GM19468 (cell line): ENCODE measurements around the gene GRIK3.
"Not testable (repeated sequence)": the region's sequence is repeated elsewhere in the genome, so short reads cannot be mapped to it uniquely, and the experiment has no call there.

Experiments used
- ATAC-seq: cut with Tn5 transposase; IDR thresholded peaks from one replicate; pipeline ENCODE4 v1.9.1; 2021; ENCODE audit warnings: mild to moderate bottlenecking, moderate library complexity, moderate number of reproducible peaks; ENCODE audit not compliant: unreplicated experiment; ENCODE audit errors: extremely low read depth

Gene GRIK3

DNA sequence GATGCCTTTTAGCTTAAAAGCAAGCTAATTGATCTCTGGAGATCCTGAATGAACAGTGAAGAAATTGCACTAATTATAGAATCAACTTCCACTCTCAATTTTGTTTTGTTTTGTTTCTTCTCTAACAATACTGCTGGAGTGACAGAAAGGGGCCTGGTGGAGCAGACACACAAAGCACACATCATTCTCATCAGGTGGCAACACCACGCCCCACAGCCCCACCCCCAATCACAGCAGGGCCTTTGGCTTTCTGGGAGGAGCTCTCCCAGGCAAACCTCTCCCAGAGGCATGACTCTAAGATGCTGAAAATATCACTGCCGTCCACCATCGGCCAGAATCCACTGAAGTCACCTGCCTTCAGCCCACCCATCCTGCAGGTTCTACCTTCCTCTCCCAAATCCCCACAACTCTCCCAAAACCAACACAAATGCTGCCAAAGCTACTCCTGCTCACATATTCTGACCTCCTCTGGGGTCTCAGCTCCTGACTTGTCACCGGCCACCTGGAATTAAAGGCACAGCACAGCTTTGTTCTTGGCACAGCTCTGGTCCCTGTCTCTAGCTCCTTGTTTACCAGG, 120.7 kb downstream of the GRIK3 start:
- no peak for ATAC-seq

DNA sequence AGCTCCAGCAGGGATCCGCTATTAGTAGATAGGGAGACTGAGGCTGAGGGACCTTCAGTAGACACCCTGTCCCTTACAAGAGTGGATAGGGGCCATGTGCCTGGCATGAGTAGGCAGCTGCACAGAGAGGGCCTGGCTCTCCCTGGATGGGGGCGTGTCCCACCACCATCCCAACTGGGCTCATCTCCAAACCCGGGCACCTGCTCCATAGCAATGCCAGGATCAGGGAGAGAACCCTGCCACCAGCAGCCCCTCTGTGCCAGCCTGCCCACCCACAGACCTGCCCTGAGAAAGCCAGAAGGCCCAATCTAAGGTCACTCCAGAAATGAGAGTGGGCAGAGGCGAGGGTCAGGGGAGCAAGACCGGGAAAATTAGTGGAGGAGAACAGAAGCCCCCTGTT, 121.3 kb downstream of the GRIK3 start:
- ATAC-seq: no peak

DNA sequence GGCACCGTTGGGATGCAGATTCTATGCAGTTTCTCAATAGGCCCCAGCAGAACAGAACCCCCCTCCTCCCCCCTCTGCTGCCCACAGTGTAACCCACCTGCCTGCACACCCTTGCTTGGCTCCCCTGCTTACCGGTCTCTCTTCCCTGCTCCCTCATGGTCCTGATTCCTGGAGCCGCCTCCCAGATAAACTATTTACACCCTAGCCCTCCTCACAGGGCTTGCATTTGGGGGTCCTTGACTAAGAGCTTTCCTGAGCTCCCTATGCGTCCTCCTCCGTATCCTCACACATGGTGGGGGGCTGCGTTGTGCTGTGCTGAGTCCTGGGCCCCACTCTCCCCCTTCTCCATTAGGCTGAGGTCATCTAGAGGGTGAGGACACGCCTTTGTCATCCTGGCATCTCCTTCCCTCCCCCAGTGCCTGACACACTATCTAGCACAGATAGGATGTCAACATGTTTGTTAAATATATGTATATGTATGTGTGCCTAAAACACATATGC, 121.9 kb downstream of the GRIK3 start:
- no peak for ATAC-seq

DNA sequence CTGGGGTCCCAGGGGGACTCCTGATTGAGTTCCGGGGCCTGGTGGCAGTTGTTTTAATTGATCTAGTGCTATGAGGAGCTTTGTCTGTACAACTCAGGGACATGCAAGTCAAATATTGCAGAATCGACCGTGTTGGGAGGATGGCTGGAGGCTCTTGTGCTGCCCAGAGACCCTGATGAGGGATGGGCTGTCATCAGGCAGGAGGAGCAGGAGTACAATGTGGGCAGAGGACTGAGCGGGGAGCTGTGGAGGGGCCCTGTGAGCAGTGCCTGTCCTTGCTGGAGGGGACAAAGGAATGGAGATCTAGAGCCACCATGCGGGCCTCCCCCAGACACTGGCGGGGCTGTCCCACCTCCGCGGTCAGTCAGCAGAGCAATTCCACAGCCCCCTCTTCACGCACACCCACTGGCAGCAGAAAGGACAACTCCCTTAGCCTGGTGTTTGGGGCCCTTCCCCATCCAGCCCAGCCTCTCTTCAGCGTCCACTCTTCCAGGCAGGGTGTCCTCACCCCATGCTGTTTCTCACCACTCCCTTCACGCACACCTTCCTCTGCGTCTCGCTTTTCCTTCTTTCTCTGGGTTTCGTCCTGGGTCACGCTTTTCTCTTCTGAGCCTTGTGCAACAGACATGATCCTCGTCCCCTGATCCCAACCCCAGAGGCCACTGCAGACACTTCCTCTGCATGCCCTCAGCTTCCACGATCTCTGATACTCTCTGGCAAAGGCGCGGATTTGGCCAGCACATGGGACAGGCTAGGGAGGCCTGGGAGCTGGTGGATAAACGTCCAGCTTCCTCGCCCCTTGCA, 122.6 kb downstream of the GRIK3 start:
- no peak for ATAC-seq

DNA sequence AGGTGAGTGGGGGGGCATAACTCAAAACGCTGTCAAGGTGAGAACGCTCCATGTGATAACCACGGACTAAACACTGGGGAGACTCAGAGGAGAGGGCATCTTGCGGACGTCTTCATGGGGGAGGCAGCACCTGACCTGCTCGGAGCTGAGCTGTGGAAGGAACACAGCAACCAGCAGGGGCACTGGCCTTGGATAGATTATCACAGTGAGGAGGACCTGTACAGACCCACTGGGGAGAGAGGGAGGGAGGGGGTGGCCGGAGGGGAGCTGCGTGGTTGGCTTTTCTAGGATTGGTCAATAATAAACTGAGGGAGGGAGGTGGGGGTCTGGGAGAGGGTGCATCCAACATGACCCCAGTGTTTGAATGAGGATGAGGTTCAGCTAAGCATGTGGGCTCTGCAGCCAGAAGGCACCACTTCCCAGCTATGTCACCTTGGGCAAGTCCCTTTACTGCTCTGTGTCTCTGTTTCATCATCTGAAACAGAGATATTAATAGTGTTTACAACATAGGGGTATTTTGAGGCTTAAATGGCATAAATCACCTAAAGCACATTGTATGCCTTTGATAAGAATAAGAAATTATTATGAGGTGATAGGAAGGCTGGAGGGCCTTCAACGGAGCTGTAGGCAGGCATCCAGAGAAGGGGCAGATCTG, 123.3 kb downstream of the GRIK3 start:
- ATAC-seq: no peak

DNA sequence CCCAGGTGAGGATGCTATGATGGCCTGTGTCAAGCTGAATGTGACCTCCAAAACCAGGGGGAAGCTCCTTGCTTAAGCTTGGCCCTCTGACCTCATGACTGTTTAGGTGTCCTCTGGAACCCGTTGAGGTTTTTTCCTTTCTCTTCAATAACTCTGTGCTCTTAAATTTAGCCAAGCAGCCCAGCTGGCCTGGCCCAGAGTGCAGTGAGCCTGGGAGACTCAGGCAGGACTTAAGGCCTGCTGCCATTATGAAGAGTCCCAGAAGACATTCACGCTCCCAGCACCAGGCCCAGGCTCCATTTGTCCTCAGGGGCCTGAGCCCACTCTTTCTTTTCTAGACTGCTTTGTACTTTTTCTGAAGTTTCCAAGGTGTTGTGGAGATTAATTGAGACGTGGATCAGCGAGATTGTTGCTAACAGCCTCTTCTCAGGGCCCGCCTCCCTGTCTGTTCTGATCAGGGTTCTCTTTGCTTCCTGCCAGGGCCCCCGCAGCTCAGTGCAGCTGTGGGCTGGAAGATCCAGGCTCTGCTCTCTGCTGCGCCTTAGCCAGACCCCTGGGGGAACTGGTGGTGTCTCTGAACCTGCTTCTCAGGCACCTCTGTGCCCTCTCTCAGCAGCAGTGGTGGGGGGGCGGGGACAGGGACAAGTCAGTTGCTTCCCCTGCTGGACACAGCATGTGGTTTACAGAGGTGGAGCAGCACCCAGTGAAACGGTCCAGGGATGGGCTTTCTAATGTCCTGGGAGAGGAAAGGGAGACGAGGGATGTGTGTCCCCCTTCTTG, 124.2 kb downstream of the GRIK3 start:
- ATAC-seq: no peak

DNA sequence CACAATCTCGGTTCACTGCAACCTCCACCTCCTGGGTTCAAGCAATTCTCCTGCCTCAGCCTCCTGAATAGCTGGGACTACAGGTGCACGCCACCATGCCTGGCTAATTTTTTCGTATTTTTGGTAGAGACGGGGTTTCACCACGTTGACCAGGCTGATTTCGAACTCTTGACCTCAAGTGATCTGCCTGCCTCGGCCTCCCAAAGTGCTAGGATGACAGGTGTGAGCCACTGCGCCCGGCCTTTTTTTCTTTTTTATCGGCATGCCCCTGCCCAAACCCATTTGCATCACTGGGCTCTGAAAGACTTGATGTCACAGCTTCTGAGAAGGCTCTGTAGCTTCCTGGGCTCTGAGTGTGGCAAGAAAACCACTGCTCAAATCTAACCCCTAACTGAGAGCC, 125.0 kb downstream of the GRIK3 start:
- not testable (repeated sequence) for ATAC-seq

DNA sequence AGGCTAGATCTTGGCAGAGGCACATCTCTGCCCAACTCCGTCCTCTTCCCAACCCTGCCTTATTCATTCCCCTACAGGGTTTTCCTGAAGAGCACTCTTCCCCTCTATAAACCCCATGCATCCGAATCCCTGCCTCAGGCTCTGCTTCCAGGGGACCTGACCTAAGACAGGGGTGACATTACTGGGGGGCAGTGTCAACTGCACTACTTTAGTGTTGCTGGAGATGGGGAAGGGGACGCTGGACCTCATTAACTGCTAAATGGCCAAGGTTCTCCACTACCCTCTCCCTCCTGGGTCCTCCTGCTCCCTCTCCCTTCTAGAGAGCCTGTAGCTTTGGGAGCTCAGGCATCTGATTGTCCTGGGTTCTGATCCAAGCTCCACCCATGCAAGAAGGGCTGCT, 126.2 kb downstream of the GRIK3 start:
- no peak for ATAC-seq

DNA sequence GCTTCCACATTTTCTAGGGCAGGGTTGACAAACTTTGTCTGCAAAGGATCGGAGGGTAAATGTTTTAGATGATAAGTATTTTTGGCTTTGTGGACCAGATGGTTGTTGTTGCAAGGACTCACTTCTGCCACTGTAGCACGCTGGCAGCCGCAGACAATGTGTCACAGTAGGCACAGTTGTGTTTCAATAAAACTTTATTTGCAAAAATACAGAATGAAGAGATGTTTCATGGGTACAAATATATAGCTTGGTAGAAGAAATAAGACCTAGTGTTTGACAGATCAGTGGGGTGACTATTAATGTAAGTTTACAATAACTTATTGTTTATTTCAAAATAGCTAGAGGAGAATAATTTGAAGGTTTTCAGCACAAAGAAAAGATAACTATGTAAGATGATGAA, 127.8 kb downstream of the GRIK3 start:
- no peak for ATAC-seq

DNA sequence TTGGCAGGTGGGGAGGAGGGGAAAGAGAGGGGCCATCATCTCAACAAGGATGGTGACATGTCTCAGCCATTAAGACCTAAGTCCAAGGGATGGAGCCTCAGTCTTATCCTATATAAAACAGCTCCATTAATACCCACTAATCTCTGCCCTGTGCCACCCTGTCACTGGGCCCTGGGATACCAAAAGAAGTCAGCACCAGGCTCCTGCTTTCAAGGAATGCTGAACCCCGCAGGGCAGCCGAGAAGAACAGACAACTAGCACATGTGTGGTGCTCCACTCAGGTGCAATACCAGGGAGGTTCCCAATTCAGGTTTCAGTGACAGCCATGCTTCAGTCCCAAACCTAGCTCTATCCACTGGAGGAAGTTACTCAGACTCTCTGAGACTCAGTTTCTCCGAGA, 128.4 kb downstream of the GRIK3 start:
- no peak for ATAC-seq

DNA sequence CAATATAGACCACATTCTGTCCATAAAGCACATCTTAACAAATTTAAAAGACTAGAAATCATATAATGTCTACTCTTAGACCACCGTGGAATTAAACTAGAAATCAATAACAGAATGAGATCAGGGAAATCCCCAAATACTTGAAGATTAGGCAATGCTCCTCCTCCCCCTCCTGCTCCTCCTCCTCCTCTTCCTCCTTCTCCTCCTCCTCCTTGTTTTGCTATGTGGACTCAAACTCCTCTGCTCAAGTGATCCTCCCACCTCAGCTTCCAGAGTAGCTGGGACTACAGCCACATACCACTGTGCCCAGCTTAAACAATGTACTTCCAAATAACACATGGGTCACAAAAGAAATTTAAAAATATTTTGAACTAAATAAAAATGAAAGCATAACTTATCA, 134.2 kb downstream of the GRIK3 start:
- no peak for ATAC-seq

DNA sequence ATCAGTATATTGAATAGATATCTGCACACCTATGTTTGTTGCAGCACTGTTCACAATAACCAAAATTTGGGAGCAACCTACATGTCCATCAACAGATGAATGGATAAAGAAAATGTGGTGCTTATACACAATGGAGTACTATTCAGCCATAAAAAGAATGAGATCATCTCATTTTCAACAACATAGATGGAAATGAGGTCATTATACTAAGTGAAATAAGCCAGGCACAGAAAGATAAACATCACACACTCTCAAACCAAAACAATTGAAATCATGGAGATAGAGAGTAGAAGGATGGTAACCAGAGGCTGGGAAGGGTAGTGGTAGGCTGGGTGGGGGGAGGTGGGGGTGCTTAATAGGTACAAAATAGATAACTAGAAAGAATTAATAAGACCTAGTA, 136.5 kb downstream of the GRIK3 start:
- not testable (repeated sequence) for ATAC-seq

DNA sequence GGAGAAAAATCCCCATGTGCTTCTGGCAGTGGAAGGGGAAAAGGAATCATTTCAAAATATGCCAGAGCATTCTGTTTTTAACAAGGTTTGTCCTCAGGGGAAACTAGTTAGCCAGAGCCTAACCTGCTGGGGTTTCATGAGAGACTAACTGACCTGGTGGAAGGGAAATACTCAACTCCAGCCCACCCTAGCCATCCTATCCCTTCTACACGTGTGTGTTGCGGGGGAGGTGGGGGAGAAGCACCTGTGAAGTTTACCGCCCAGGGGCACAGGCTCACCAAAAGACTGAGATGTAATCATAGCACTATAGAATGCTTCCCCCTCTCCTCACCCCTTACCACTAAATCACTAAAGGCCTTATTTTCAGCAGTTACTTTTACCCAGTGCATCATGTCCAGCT, 139.5 kb downstream of the GRIK3 start:
- ATAC-seq: no peak

DNA sequence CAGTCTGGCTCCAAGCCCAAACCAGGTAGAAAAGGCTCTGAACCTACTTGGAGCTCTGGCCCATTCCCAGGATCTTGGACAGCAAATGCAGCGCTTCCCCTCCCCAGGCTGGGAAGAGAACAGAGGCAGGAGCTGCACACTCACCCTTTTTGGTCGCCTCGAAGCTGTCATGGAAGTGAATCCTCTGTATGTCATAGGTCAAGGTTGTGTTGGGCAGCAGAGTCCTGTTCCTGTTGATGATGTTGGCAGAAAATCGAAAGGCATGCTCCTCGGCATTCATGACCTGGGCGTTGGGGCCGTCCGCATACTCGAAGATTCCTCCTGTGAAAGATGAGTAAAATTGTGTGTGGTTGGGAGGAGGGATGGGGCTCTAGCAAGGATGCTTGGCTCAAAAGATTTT, 143.5 kb downstream of the GRIK3 start:
- no peak for ATAC-seq

DNA sequence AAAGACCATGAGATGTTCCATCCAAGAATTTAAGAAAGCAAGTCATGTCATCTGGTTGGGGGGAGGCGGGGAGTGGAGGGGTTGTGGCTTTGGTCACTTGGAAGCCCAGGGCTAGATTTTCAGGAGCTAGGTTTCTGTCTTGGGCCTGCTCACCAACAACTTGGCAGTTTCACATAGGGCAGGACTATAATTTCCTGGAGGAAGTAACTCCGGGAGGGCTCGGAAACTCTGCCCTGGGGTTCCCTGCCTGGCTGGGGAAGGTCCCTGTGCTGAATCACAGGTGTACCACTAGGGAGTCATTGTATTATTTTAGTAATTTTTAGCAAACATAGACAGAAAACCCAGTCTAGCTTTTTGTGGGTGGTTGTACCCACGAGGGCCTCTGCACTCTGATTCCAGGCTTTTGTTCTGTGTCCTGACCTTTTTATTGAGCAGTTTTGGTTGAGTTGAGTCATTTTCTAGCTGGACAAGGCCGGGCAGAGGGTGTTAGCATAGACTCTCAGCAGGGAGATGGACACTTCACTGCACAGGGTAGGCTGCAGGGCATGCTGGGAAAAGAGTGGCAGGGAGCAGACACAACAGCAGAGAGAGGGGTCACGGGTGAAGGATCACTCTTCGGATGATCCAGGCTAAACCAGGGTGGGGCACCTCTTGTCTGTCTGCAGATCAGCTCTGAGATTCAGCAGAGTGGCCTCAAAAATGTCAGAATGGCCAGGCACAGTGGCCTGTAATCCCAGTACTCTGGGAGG, 144.7 kb downstream of the GRIK3 start:
- ATAC-seq: no peak

DNA sequence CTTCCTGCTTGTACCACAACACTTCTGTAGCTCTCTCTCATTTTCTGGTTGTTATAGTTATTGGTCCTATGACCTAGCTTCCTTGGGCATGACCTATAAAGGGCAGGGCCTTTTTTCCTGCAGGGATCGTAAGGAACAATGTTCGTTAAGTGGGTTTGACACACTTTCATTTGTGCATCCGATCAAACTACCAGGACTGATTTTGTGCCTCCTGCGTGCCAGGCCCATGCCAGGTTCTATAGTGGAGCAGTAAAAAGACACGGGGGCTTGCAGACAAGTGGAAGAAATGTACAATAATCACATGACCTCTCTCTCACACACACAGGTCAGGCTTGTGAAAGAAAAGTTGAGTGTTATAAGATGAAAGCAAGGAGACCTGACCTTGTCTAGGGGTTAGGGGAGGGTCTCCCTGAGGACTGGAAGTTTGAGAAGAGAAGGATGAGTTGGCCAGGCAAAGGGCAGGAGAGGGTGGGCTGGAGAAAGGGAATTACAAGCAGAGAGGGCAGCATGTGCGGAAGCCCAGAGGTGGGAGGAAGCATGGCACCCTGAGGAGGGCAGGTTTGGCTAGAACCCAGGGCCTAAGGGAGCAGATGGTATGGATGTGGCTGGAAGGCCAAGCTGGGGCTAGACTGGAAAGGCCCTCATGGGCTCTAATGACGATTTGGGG, 145.4 kb downstream of the GRIK3 start:
- ATAC-seq: no peak

DNA sequence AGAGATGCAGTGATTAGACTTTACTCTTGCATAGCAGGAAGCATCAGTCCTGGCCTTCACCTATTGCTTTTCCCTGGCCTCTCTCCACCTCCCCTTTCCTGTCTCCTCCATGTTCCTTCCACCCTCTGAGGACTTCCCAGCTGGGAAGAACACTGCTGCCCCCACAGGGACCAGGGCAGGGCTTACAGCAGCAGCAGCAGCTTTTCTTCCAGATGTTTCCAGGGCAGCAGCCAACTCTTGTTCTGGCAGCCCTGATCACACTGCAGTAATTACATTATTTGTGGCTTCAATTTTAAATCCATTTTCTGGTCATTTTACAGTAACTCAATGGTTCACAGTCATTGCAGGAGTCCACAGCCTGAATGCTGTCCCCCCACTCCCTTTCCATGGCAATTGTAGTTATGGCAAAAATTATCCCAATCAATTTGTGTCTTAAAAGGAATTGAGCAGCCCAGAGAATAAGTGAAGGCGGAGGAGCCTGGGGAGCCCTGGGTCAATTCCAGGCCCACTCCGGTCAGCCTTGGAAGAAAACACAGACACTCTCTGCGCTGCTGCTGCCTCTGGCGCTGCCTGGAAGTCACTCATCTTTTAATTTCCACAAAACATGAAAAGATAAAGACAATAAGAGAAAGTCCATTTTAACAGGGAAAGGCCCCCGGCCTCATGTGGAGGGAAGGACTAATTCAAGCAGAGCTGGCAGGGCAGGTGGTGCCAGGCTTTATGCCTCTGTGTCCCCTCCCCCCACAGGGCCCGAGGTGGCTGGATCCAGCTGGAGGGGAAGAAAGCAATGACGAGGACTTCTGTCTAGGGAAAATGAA, 148.6 kb downstream of the GRIK3 start:
- no peak for ATAC-seq

DNA sequence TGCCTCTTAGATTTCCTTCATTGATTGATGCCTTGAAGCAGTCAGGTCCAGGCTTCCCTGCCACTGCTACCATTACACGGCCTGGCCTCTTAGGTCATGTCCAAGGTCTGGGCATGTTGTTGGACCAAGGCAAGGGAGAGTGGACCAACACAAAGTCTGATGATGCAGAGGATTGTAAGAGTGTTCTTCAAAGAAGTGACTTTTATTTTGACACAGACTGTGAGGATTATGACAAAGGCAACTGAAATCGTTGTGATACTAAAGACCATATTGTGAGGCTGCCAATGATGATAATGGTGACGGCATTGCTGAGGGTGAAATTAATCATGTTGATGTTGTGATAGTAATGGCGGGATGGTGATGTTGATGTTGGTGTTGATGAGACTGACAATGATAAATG, 149.5 kb downstream of the GRIK3 start:
- no peak for ATAC-seq
